Measurements from ENCODE around the gene PACRG. TPM values are rescaled to one million over a fixed set of nuclear protein-coding genes. Genes with fewer than 3 reads are reported as not detected.

PACRG gene
- total and polyA plus RNA-seq, 9 donors = 2.5 to 33.1 (median 3.8) TPM

DNA sequence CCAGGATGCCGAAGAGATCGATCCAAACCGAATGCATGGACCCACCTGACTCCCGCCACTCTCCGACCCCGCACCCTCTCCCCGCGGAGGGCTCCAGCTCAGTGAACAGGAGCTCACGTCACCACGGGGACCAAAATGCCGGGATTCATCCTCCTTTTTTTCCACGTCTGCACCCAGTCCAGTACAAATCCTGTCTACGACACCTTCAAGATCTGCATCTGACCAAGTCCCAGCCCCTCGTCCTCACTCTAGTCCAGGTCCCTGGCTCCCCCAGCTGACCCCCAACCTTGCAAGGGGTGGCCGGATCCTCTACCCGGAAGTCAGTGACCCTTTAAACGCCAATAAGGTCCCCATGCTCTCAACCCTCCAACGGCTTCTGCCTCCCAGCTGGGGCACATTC, 593.9 kb downstream of the PACRG start:
- TF ChIP-seq POLR2A (IDR thresholded peaks at IDR 0.05) (no peak), CTCF (IDR thresholded peaks at IDR 0.05) (no peak), EP300 (IDR thresholded peaks at IDR 0.05) (no peak)
- no peak overlapping the region for H3K27ac ChIP-seq
- H3K36me3 ChIP-seq = no peaks in the 10 kb centered on the region
- no peak overlapping the region for H3K4me3 ChIP-seq
- intact Hi-C loops (cut with DNase I) = no loop called here
- no peaks in the 10 kb centered on the region for H3K9me3 ChIP-seq
- H3K27me3 ChIP-seq = no peaks in the 10 kb centered on the region
- 82 to 95% (median 95%) methylated on average over 17 to 18 of the region's 18 CpGs for WGBS, 3 donors
- H3K4me1 ChIP-seq (ENCODE audit: insufficient read depth) = no peaks in the 10 kb centered on the region
- no peak for DNase-seq

- H3K27me3 ChIP-seq = no peaks in the 10 kb centered on the region
- H3K4me1 ChIP-seq (ENCODE audit: insufficient read depth) = no peaks in the 10 kb centered on the region
- WGBS, 3 donors = 95 to 99% (median 97%) methylated on average over 13 of the region's 13 CpGs
- H3K36me3 ChIP-seq = no peaks in the 10 kb centered on the region
- no peak overlapping the region for H3K4me3 ChIP-seq
- no peak for TF ChIP-seq EP300 (IDR thresholded peaks at IDR 0.05)
- TF ChIP-seq CTCF (IDR thresholded peaks at IDR 0.05) = no peak
- TF ChIP-seq POLR2A (IDR thresholded peaks at IDR 0.05) = no peak
- intact Hi-C loops (cut with DNase I) = no loop called here
- H3K9me3 ChIP-seq = no peaks in the 10 kb centered on the region
- no peak overlapping the region for H3K27ac ChIP-seq
- DNase-seq = no peak
Measured at GRCh38 chr6:163323274-163323673, 595.5 kb downstream of the PACRG start.

GRCh38 chr6:163323705-163324104, 595.9 kb downstream of the PACRG start:
- Histone ChIP-seq H3K36me3 (no peaks in the 10 kb centered on the region), H3K9me3 (no peaks in the 10 kb centered on the region), H3K4me3 (no peak overlapping the region), H3K27ac (no peak overlapping the region), H3K4me1 (ENCODE audit: insufficient read depth) (no peaks in the 10 kb centered on the region), H3K27me3 (no peaks in the 10 kb centered on the region)
- DNase-seq = no peak
- WGBS, 3 donors = 76 to 91% (median 87%) methylated on average over 7 of the region's 7 CpGs
- no peak for TF ChIP-seq CTCF (IDR thresholded peaks at IDR 0.05)
- TF ChIP-seq POLR2A (IDR thresholded peaks at IDR 0.05) = no peak
- TF ChIP-seq EP300 (IDR thresholded peaks at IDR 0.05) = no peak
- intact Hi-C loops (cut with DNase I) = no loop called here

DNA sequence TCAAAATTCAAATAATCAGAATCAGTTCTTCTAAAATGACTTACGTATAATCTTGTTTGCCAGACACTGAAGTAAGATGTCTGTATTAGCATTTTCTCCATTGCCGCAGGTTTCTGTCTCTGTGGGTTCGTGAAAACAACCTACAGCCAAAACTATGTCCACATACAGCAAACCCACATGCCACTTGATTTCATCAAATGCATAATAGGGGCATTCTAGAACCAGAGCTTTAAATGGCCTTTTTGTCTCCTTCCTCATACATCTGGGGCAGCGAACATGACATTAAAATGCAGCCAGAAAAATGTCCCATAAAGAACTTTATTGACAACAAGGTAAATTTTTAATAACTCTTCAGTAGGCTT, 596.5 kb downstream of the PACRG start:
- DNase-seq = no peak
- no peak overlapping the region for H3K27ac ChIP-seq
- H3K36me3 ChIP-seq = no peaks in the 10 kb centered on the region
- intact Hi-C loops (cut with DNase I) = no loop called here
- no peaks in the 10 kb centered on the region for H3K4me1 ChIP-seq (ENCODE audit: insufficient read depth)
- TF ChIP-seq POLR2A (IDR thresholded peaks at IDR 0.05) (no peak), EP300 (IDR thresholded peaks at IDR 0.05) (no peak), CTCF (IDR thresholded peaks at IDR 0.05) (no peak)
- H3K4me3 ChIP-seq = no peak overlapping the region
- H3K9me3 ChIP-seq = no peaks in the 10 kb centered on the region
- WGBS, 3 donors = 91 to 95% (median 93%) methylated on average over 4 of the region's 4 CpGs
- no peaks in the 10 kb centered on the region for H3K27me3 ChIP-seq

All from ovary (tissue), 9 donors.